Measurements from ENCODE around the gene POLR2F. TPM values are rescaled to one million over a fixed set of nuclear protein-coding genes. Genes with fewer than 3 reads are reported as not detected.

POLR2F gene
- 23.5 TPM for total RNA-seq

GRCh38 chr22:37953437-37954179, at the start of gene POLR2F, which contains the start of gene C22orf23:
Gene POLR2F, plus strand, starts transcription at chr22:37953699. Its CDS starts 89 bp downstream, at chr22:37953788.
Gene C22orf23, minus strand, starts transcription at chr22:37953601. Its CDS starts 452 bp downstream, at chr22:37953149.
- H3K36me3 ChIP-seq (ENCODE audit: control insufficient read depth in 3 of 3, insufficient read depth in 3 of 3, low read length in 3 of 3), result peaks cover 15 to 18% (median 15%) of the 10 kb centered on the region in 3 donors
- peak within 1 kb of the TSS; percentile 74 for H3K27ac ChIP-seq (ENCODE audit: low read depth, low read length)
- no peaks in the 10 kb centered on the region for H3K9me3 ChIP-seq (ENCODE audit: control insufficient read depth in 3 of 3, low read length in 3 of 3)
- peak within 1 kb of the TSS; percentile 96 to 99 (median 97) for H3K9ac ChIP-seq (ENCODE audit: low read depth in 1 of 3, low read length in 3 of 3)
- H3K4me1 ChIP-seq (ENCODE audit: control insufficient read depth in 3 of 3, insufficient read depth in 3 of 3, low read length in 3 of 3), result peaks cover 25 to 29% (median 29%) of the 10 kb centered on the region in 3 donors
- H3K4me3 ChIP-seq (ENCODE audit: low read length in 3 of 3), result peak within 1 kb of the TSS; percentile 98 to 100 (median 98)
- peaks cover 0 to 5% (median 0%) of the 10 kb centered on the region in 3 donors for H3K27me3 ChIP-seq (ENCODE audit: control insufficient read depth in 3 of 3, insufficient read depth in 3 of 3, low read length in 3 of 3)

GRCh38 chr22:37904572-37905533, 48.6 kb upstream of the POLR2F start:
- Histone ChIP-seq H3K4me3 (ENCODE audit: low read length in 3 of 3) (peak overlapping the region in 2 of 3 donors; percentile 64 to 65), H3K36me3 (ENCODE audit: control insufficient read depth in 3 of 3, insufficient read depth in 3 of 3, low read length in 3 of 3) (no peaks in the 10 kb centered on the region), H3K27me3 (ENCODE audit: control insufficient read depth in 3 of 3, insufficient read depth in 3 of 3, low read length in 3 of 3) (no peaks in the 10 kb centered on the region), H3K4me1 (ENCODE audit: control insufficient read depth in 3 of 3, insufficient read depth in 3 of 3, low read length in 3 of 3) (peaks cover 20 to 27% (median 20%) of the 10 kb centered on the region in 3 donors), H3K9me3 (ENCODE audit: control insufficient read depth in 3 of 3, low read length in 3 of 3) (no peaks in the 10 kb centered on the region), H3K9ac (ENCODE audit: low read depth in 1 of 3, low read length in 3 of 3) (peak overlapping the region in 2 of 3 donors; percentile 53 to 79), H3K27ac (ENCODE audit: low read depth, low read length) (peak overlapping the region; percentile 54)

- Histone ChIP-seq H3K36me3 (ENCODE audit: control insufficient read depth in 3 of 3, insufficient read depth in 3 of 3, low read length in 3 of 3) (no peaks in the 10 kb centered on the region), H3K9ac (ENCODE audit: low read depth in 1 of 3, low read length in 3 of 3) (peak within 1 kb of the TSS; percentile 61 to 81 (median 70)), H3K27me3 (ENCODE audit: control insufficient read depth in 3 of 3, insufficient read depth in 3 of 3, low read length in 3 of 3) (no peaks in the 10 kb centered on the region), H3K4me3 (ENCODE audit: low read length in 3 of 3) (peak within 1 kb of the TSS; percentile 52 to 76 (median 65)), H3K9me3 (ENCODE audit: control insufficient read depth in 3 of 3, low read length in 3 of 3) (no peaks in the 10 kb centered on the region), H3K27ac (ENCODE audit: low read depth, low read length) (peak within 1 kb of the TSS; percentile 56), H3K4me1 (ENCODE audit: control insufficient read depth in 3 of 3, insufficient read depth in 3 of 3, low read length in 3 of 3) (peaks cover 20 to 27% (median 24%) of the 10 kb centered on the region in 3 donors)
These were observed 47.8 kb upstream of the POLR2F start, which contains the start of gene MICALL1 for GRCh38 chr22:37905534-37906363. Gene MICALL1, plus strand, starts transcription at chr22:37906297. Its CDS starts 126 bp downstream, at chr22:37906423.

- no peaks in the 10 kb centered on the region for H3K36me3 ChIP-seq (ENCODE audit: control insufficient read depth in 3 of 3, insufficient read depth in 3 of 3, low read length in 3 of 3)
- peak overlapping the region; percentile 51 to 81 (median 70) for H3K9ac ChIP-seq (ENCODE audit: low read depth in 1 of 3, low read length in 3 of 3)
- peak overlapping the region; percentile 56 for H3K27ac ChIP-seq (ENCODE audit: low read depth, low read length)
- H3K9me3 ChIP-seq (ENCODE audit: control insufficient read depth in 3 of 3, low read length in 3 of 3), result no peaks in the 10 kb centered on the region
- no peaks in the 10 kb centered on the region for H3K27me3 ChIP-seq (ENCODE audit: control insufficient read depth in 3 of 3, insufficient read depth in 3 of 3, low read length in 3 of 3)
- H3K4me3 ChIP-seq (ENCODE audit: low read length in 3 of 3), result peak overlapping the region; percentile 52 to 76 (median 65)
- H3K4me1 ChIP-seq (ENCODE audit: control insufficient read depth in 3 of 3, insufficient read depth in 3 of 3, low read length in 3 of 3), result peaks cover 20 to 27% (median 22%) of the 10 kb centered on the region in 3 donors
These were observed 47.0 kb upstream of the POLR2F start for GRCh38 chr22:37906364-37907008.

- peak overlapping the region; percentile 12 to 81 (median 70) for H3K9ac ChIP-seq (ENCODE audit: low read depth in 1 of 3, low read length in 3 of 3)
- peak overlapping the region; percentile 52 to 76 (median 65) for H3K4me3 ChIP-seq (ENCODE audit: low read length in 3 of 3)
- H3K4me1 ChIP-seq (ENCODE audit: control insufficient read depth in 3 of 3, insufficient read depth in 3 of 3, low read length in 3 of 3), result peaks cover 20 to 29% (median 27%) of the 10 kb centered on the region in 3 donors
- peak overlapping the region; percentile 56 for H3K27ac ChIP-seq (ENCODE audit: low read depth, low read length)
- no peaks in the 10 kb centered on the region for H3K9me3 ChIP-seq (ENCODE audit: control insufficient read depth in 3 of 3, low read length in 3 of 3)
- H3K27me3 ChIP-seq (ENCODE audit: control insufficient read depth in 3 of 3, insufficient read depth in 3 of 3, low read length in 3 of 3), result no peaks in the 10 kb centered on the region
- peaks cover 0 to 3% (median 2%) of the 10 kb centered on the region in 3 donors for H3K36me3 ChIP-seq (ENCODE audit: control insufficient read depth in 3 of 3, insufficient read depth in 3 of 3, low read length in 3 of 3)
These were observed 46.2 kb upstream of the POLR2F start for GRCh38 chr22:37907036-37907954.

- peaks cover 20 to 28% (median 25%) of the 10 kb centered on the region in 3 donors for H3K4me1 ChIP-seq (ENCODE audit: control insufficient read depth in 3 of 3, insufficient read depth in 3 of 3, low read length in 3 of 3)
- H3K9ac ChIP-seq (ENCODE audit: low read depth in 1 of 3, low read length in 3 of 3), result no peak overlapping the region
- H3K27ac ChIP-seq (ENCODE audit: low read depth, low read length), result no peak overlapping the region
- H3K36me3 ChIP-seq (ENCODE audit: control insufficient read depth in 3 of 3, insufficient read depth in 3 of 3, low read length in 3 of 3), result peaks cover 2 to 9% (median 8%) of the 10 kb centered on the region in 3 donors
- no peak overlapping the region for H3K4me3 ChIP-seq (ENCODE audit: low read length in 3 of 3)
- H3K27me3 ChIP-seq (ENCODE audit: control insufficient read depth in 3 of 3, insufficient read depth in 3 of 3, low read length in 3 of 3), result no peaks in the 10 kb centered on the region
- no peaks in the 10 kb centered on the region for H3K9me3 ChIP-seq (ENCODE audit: control insufficient read depth in 3 of 3, low read length in 3 of 3)
These were observed 43.7 kb upstream of the POLR2F start for GRCh38 chr22:37909766-37910165.

- Histone ChIP-seq H3K4me1 (ENCODE audit: control insufficient read depth in 3 of 3, insufficient read depth in 3 of 3, low read length in 3 of 3) (peaks cover 10 to 20% (median 15%) of the 10 kb centered on the region in 3 donors), H3K27ac (ENCODE audit: low read depth, low read length) (no peak overlapping the region), H3K9me3 (ENCODE audit: control insufficient read depth in 3 of 3, low read length in 3 of 3) (no peaks in the 10 kb centered on the region), H3K9ac (ENCODE audit: low read depth in 1 of 3, low read length in 3 of 3) (peak overlapping the region in 1 of 3 donors; percentile 25), H3K36me3 (ENCODE audit: control insufficient read depth in 3 of 3, insufficient read depth in 3 of 3, low read length in 3 of 3) (peaks cover 2 to 11% (median 9%) of the 10 kb centered on the region in 3 donors), H3K27me3 (ENCODE audit: control insufficient read depth in 3 of 3, insufficient read depth in 3 of 3, low read length in 3 of 3) (no peaks in the 10 kb centered on the region), H3K4me3 (ENCODE audit: low read length in 3 of 3) (no peak overlapping the region)
These were observed 42.4 kb upstream of the POLR2F start for GRCh38 chr22:37910890-37911672.

- H3K9ac ChIP-seq (ENCODE audit: low read depth in 1 of 3, low read length in 3 of 3), result no peak overlapping the region
- peaks cover 7 to 14% (median 11%) of the 10 kb centered on the region in 3 donors for H3K36me3 ChIP-seq (ENCODE audit: control insufficient read depth in 3 of 3, insufficient read depth in 3 of 3, low read length in 3 of 3)
- H3K9me3 ChIP-seq (ENCODE audit: control insufficient read depth in 3 of 3, low read length in 3 of 3), result no peaks in the 10 kb centered on the region
- H3K4me1 ChIP-seq (ENCODE audit: control insufficient read depth in 3 of 3, insufficient read depth in 3 of 3, low read length in 3 of 3), result peaks cover 10 to 20% (median 15%) of the 10 kb centered on the region in 3 donors
- H3K27ac ChIP-seq (ENCODE audit: low read depth, low read length), result no peak overlapping the region
- no peak overlapping the region for H3K4me3 ChIP-seq (ENCODE audit: low read length in 3 of 3)
- no peaks in the 10 kb centered on the region for H3K27me3 ChIP-seq (ENCODE audit: control insufficient read depth in 3 of 3, insufficient read depth in 3 of 3, low read length in 3 of 3)
These were observed 41.8 kb upstream of the POLR2F start for GRCh38 chr22:37911697-37912096.

Measured in skeletal muscle tissue (tissue), 4 donors.